BJ (cell line): ENCODE data around the gene VASP. TPM values are rescaled to one million over a fixed set of nuclear protein-coding genes. Genes with fewer than 3 reads are reported as not detected.
A peak's percentile ranks its signal among the peaks of the same experiment; 100 is the strongest.
"Not testable (repeated sequence)": the region's sequence is repeated elsewhere in the genome, so short reads cannot be mapped to it uniquely, and the experiment has no call there.

Source experiments
- CTCF ChIA-PET: fragments of 350-600 bp; formaldehyde crosslinking; extraction: SDS; loops from one replicate; lab custom pipeline; 2021; ENCODE audit warnings: antibody characterized with exemption, inconsistent platforms; lab: Yijun Ruan, JAX
- POLR2A ChIA-PET: fragments of 300-600 bp; sonication (Branson Sonifier 250); formaldehyde crosslinking; extraction: SDS; loops from one replicate; lab custom pipeline; 2021; ENCODE audit warnings: antibody characterized with exemption; lab: Charles Lee
- DNase-seq: peaks from one replicate; pipeline ENCODE4 v3.0.0-alpha.2; 2011; ENCODE audit warnings: low read depth
- H3K27me3 ChIP-seq: 2 replicates; pipeline ENCODE4 v1.6.0; 2011; ENCODE audit warnings: low read length; ENCODE audit not compliant: control insufficient read depth, insufficient read depth
- H3K36me3 ChIP-seq: 2 replicates; pipeline ENCODE4 v1.5.1; 2011; ENCODE audit warnings: low read length; ENCODE audit not compliant: control insufficient read depth, insufficient read depth
- H3K4me3 ChIP-seq: 2 replicates; pipeline ENCODE4 v1.5.1; 2011; ENCODE audit warnings: low read depth, mild to moderate bottlenecking, control low read depth, low read length
- polyA plus RNA-seq: library from polyadenylated mRNA; depleted of rRNA; stranded (reverse); fragments of >200 nt; gene quantifications from 2 replicates; pipeline ENCODE4 v1.2.3, GENCODE V29; 2011
- TF ChIP-seq, protein P1 (sequence below): IDR thresholded peaks from 2 replicates; pipeline ENCODE4 v1.5.1; 2011; ENCODE audit warnings: low read depth, mild to moderate bottlenecking, control low read depth, inconsistent platforms, low read length, moderate library complexity; ENCODE audit not compliant: insufficient read depth

VASP gene
- polyA plus RNA-seq, 1 experiment, result 117 TPM

GRCh38 chr19:45508417-45508860, 1.2 kb downstream of the VASP start:
- TF ChIP-seq, protein P1, sequence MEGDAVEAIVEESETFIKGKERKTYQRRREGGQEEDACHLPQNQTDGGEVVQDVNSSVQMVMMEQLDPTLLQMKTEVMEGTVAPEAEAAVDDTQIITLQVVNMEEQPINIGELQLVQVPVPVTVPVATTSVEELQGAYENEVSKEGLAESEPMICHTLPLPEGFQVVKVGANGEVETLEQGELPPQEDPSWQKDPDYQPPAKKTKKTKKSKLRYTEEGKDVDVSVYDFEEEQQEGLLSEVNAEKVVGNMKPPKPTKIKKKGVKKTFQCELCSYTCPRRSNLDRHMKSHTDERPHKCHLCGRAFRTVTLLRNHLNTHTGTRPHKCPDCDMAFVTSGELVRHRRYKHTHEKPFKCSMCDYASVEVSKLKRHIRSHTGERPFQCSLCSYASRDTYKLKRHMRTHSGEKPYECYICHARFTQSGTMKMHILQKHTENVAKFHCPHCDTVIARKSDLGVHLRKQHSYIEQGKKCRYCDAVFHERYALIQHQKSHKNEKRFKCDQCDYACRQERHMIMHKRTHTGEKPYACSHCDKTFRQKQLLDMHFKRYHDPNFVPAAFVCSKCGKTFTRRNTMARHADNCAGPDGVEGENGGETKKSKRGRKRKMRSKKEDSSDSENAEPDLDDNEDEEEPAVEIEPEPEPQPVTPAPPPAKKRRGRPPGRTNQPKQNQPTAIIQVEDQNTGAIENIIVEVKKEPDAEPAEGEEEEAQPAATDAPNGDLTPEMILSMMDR, result no peak
- no peak for DNase-seq
- ChIA-PET CTCF (interaction anchor here (0.9 to 1.9 kb wide), 4 partner anchors 12 to 134 kb away, joined by 4 to 9 read pairs (median 6); no protein-coding TSS in a partner anchor), POLR2A (no interaction called here)
- H3K27me3 ChIP-seq, result no peaks in the 10 kb centered on the region
- peak overlapping the region; percentile 59 for H3K4me3 ChIP-seq
- H3K36me3 ChIP-seq, result no peaks in the 10 kb centered on the region

GRCh38 chr19:45508861-45509691, 1.8 kb downstream of the VASP start:
- DNase-seq, result no peak
- ChIA-PET POLR2A (no interaction called here), CTCF (interaction anchor here (1.0 to 1.9 kb wide), 5 partner anchors 17 to 133 kb away, joined by 3 to 9 read pairs (median 6); partner anchors contain the start of gene EML2)

DNA sequence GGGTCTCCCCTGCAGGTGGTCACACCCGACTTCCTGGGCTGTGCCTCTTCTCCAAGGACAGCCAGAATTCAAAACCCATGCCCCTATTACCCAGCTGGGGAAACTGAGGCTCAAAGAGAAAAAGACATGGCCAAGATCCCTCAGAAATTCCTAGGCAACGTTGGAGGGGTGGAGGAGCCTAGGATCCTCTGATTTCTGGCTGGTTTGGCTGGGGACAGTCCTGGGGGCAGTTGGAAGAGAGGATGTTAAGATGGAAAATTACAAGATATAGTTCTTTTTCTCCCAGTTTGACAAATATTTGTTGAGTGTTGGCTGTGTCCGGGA, 2.4 kb downstream of the VASP start:
- TF ChIP-seq, protein P1, result no peak
- H3K27me3 ChIP-seq, result no peaks in the 10 kb centered on the region
- ChIA-PET CTCF (interaction anchor here (0.8 to 1.3 kb wide), 4 partner anchors 16 to 130 kb away, joined by 3 to 6 read pairs (median 3); partner anchors contain the start of gene EML2), POLR2A (no interaction called here)
- H3K4me3 ChIP-seq, result peak overlapping the region; percentile 59
- no peak for DNase-seq
- no peaks in the 10 kb centered on the region for H3K36me3 ChIP-seq

More at GRCh38 chr19:45508861-45509691, 1.8 kb downstream of the VASP start:
- Histone ChIP-seq H3K4me3 (peak overlapping the region; percentile 59), H3K27me3 (no peaks in the 10 kb centered on the region), H3K36me3 (no peaks in the 10 kb centered on the region)
- TF ChIP-seq, protein P1, result no peak

- H3K27me3 ChIP-seq, POLR2A ChIA-PET, H3K4me3 ChIP-seq, H3K36me3 ChIP-seq, DNase-seq: not testable (repeated sequence)
- CTCF ChIA-PET, result interaction anchor here (0.6 to 1.3 kb wide), 5 partner anchors 17 to 132 kb away, joined by 3 to 6 read pairs (median 3); partner anchors contain the start of genes EML2 and FOSB
Measured at GRCh38 chr19:45510352-45510751, 3.1 kb downstream of the VASP start.

DNA sequence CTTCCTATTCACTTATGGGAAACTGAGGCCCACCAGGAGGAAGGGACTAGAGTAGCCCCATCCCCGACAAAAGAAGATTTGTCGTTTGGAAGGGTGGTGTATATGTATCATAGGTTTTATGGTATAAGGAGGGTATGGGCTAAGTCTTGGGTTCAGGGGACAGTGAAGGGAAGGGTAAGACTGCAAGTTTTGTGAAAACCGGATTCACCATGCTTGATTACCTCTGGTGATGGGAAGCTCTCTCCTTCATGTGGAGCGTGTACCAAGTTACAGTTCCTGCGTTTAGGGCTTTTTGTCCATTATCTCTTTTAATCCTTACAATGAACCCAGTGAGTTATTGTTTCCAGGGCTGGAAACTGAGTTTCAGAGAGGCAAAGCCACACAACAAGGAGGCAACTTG, 3.8 kb downstream of the VASP start:
- ChIA-PET CTCF (interaction anchor here (0.6 to 1.2 kb wide), 2 partner anchors 43 to 131 kb away, joined by 3 read pairs; partner anchors contain the start of gene FOSB), POLR2A (no interaction called here)
- TF ChIP-seq, protein P1, result no peak
- H3K36me3 ChIP-seq, result peaks cover 2% of the 10 kb centered on the region; the same call in 1 of the 2 replicates
- H3K27me3 ChIP-seq, result no peaks in the 10 kb centered on the region
- DNase-seq, result no peak
- H3K4me3 ChIP-seq, result no peak overlapping the region
